ENCODE data around the gene NCR1.

- TF ChIP-seq CTCF (IDR thresholded peaks at IDR 0.05): no peak
- TF ChIP-seq ESRRA (CRISPR knock-in tag; IDR thresholded peaks at IDR 0.05; ENCODE audit: borderline replicate concordance): no peak
- TF ChIP-seq E2F5 (CRISPR knock-in tag; IDR thresholded peaks at IDR 0.05): no peak
- no peak for TF ChIP-seq FOXJ3 (CRISPR knock-in tag; IDR thresholded peaks at IDR 0.05; ENCODE audit: borderline replicate concordance)
- no peak for TF ChIP-seq RORB (CRISPR knock-in tag; IDR thresholded peaks at IDR 0.05)
- no peak for TF ChIP-seq E2F4 (CRISPR knock-in tag; IDR thresholded peaks at IDR 0.05; ENCODE audit: borderline replicate concordance, low read depth)
Observed at GRCh38 chr19:54959840-54960239, 53.9 kb downstream of the NCR1 start.

Measured in WTC11 (cell line).